Adrenal gland (tissue), 5 donors: ENCODE measurements around the gene ZNF618.

ENCODE experiments used
- POLR2A ChIP-seq, 2 donors: fragments of 450-650 bp; IDR thresholded peaks; one replicate each; pipeline ENCODE4 v1.6.1; 2017; ENCODE audit warnings: antibody characterized with exemption in 2 of 2, mild to moderate bottlenecking in 2 of 2, moderate library complexity in 1 of 2
- TF ChIP-seq, protein P1 (sequence below), 6 experiments: fragments of 450-650 bp in 4 of 6; fragments of 200-600 bp in 2 of 6; sonication (generic) in 1 of 6; IDR thresholded peaks; 1 replicate in 5 of 6; 2 replicates in 1 of 6; pipeline versions ENCODE4 v1.5.1 to v1.8.0; 2016 to 2021; ENCODE audit warnings: antibody characterized with exemption in 6 of 6, mild to moderate bottlenecking in 2 of 6, moderate library complexity in 1 of 6
- donor health status: DM: no; HTN: no; CAD: no.

DNA sequence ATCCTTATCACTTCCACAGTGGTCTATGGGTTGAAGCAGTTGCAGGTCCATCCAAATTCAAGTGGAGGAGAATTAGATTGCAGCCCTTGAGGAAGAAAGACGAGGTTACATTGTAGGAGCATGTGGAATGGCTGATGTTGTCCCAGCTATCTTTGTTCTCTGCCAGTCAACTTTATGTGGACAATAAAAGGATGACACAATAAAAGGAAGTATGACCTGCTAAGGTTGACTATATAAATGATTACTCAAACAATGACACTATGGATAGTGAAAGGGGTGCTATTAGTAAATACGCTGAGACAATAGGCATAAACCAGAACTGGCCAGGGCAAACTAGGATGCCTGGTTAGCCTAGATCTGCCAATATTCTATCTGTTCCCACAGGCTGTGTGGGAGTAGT, 12.8 kb upstream of the ZNF618 start:
- TF ChIP-seq, protein P1, sequence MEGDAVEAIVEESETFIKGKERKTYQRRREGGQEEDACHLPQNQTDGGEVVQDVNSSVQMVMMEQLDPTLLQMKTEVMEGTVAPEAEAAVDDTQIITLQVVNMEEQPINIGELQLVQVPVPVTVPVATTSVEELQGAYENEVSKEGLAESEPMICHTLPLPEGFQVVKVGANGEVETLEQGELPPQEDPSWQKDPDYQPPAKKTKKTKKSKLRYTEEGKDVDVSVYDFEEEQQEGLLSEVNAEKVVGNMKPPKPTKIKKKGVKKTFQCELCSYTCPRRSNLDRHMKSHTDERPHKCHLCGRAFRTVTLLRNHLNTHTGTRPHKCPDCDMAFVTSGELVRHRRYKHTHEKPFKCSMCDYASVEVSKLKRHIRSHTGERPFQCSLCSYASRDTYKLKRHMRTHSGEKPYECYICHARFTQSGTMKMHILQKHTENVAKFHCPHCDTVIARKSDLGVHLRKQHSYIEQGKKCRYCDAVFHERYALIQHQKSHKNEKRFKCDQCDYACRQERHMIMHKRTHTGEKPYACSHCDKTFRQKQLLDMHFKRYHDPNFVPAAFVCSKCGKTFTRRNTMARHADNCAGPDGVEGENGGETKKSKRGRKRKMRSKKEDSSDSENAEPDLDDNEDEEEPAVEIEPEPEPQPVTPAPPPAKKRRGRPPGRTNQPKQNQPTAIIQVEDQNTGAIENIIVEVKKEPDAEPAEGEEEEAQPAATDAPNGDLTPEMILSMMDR (IDR thresholded peaks at IDR 0.05), result no peak
- TF ChIP-seq POLR2A (IDR thresholded peaks at IDR 0.05), result no peak
